Measurements from ENCODE around the gene MATN3. TPM values are rescaled to one million over a fixed set of nuclear protein-coding genes. Genes with fewer than 3 reads are reported as not detected.

The MATN3 gene
- total and polyA plus RNA-seq, 9 of the 15 experiments (the other 6 are each of a cell fraction or from before 2014, with no cell fraction given), result not detected

- no peak for FAIRE-seq
- CTCF ChIA-PET (ENCODE audit: low intra/inter-chr PET ratio), result no interaction called here
- 17% methylated on average over 4 of the region's 4 CpGs for WGBS (ENCODE audit: insufficient coverage, low coverage, missing lambda C conversion rate)
- Histone ChIP-seq H3K27ac (ENCODE audit: extremely low read depth, low read depth, low read length) (no peak overlapping the region), H3K4me2 (ENCODE audit: insufficient read depth, low read length) (no peak overlapping the region), H3K36me3 (ENCODE audit: control insufficient read depth, insufficient read depth, low read length) (no peaks in the 10 kb centered on the region), H3K9me3 (replicated peaks; ENCODE audit: control insufficient read depth, insufficient read depth, low read depth, low read length) (peaks cover under 1% of the 10 kb centered on the region; the same call in 1 of the 2 replicates), H3K27me3 (ENCODE audit: control insufficient read depth in 2 of 2, insufficient read depth in 2 of 2, low read length in 2 of 2) (no peaks in the 10 kb centered on the region), H3K4me3 (no peak overlapping the region), H2AFZ (ENCODE audit: low read depth, low read length) (no peak overlapping the region), H3K4me1 (replicated peaks in 1 of 2; ENCODE audit: control insufficient read depth in 2 of 2, insufficient read depth in 2 of 2, low read length in 2 of 2) (no peaks in the 10 kb centered on the region), H3K9me1 (ENCODE audit: control insufficient read depth, insufficient read depth, low read length) (no peaks in the 10 kb centered on the region), H3K9ac (ENCODE audit: insufficient read depth in 1 of 2, low read depth in 2 of 2, low read length in 2 of 2) (no peak overlapping the region), H3K79me2 (ENCODE audit: control insufficient read depth, insufficient read depth, low read length) (no peaks in the 10 kb centered on the region), H4K20me1 (replicated peaks; ENCODE audit: control insufficient read depth, insufficient read depth, low read length) (no peaks in the 10 kb centered on the region)
- POLR2A ChIA-PET, result no interaction called here
- DNase-seq (ENCODE audit: extremely low read depth in 1 of 4, low spot score in 3 of 4), result no peak
- intact Hi-C loops (cut with micrococcal nuclease) (loop anchor here (5.0 kb wide), 1 partner anchor 62 kb away; no protein-coding TSS in a partner anchor), in situ Hi-C loops (cut with MboI) (no loop called here)
- TF ChIP-seq SMAD1 (IDR thresholded peaks at IDR 0.05; ENCODE audit: low read depth, low read length, partially characterized antibody) (no peak), NEUROD1 (IDR thresholded peaks at IDR 0.05; ENCODE audit: borderline replicate concordance, low read depth, low read length, partially characterized antibody) (no peak), ATF3 (IDR thresholded peaks at IDR 0.05) (no peak), ATF3 (CRISPR knock-in tag; conservative IDR thresholded peaks at IDR 0.05) (no peak), ZEB2 (IDR thresholded peaks at IDR 0.05) (no peak), ZNF778 (CRISPR knock-in tag; IDR thresholded peaks at IDR 0.05) (no peak), SRF (CRISPR knock-in tag; IDR thresholded peaks at IDR 0.05) (no peak), BRF2 (IDR thresholded peaks at IDR 0.05; ENCODE audit: borderline replicate concordance, insufficient read depth, insufficient read length) (no peak), RCOR1 (IDR thresholded peaks at IDR 0.05; ENCODE audit: borderline replicate concordance in 1 of 2, low read depth in 2 of 2, low read length in 2 of 2) (no peak), TRIM28 (IDR thresholded peaks at IDR 0.05) (no peak), ZKSCAN3 (CRISPR knock-in tag; IDR thresholded peaks at IDR 0.05) (no peak), ZFP30 (CRISPR knock-in tag; IDR thresholded peaks at IDR 0.05; ENCODE audit: borderline replicate concordance) (no peak), ZNF232 (CRISPR knock-in tag; IDR thresholded peaks at IDR 0.05) (no peak), ZNF655 (CRISPR knock-in tag; IDR thresholded peaks at IDR 0.05) (no peak), CCAR2 (IDR thresholded peaks at IDR 0.05; ENCODE audit: low read depth, low read length) (no peak), MYNN (IDR thresholded peaks at IDR 0.05) (no peak), MYNN (CRISPR knock-in tag; IDR thresholded peaks at IDR 0.05) (no peak), NR1H2 (CRISPR knock-in tag; IDR thresholded peaks at IDR 0.05) (no peak)
- BruUV-seq (replicated peaks), result no TSS peak
- no peak for ATAC-seq
Observed at GRCh38 chr2:20019747-20020146, 7.3 kb upstream of the MATN3 start.

Measured in K562 (cell line).